ENCODE results near the gene TMEM119. TPM values are rescaled to one million over a fixed set of nuclear protein-coding genes. Genes with fewer than 3 reads are reported as not detected.
"Not testable (repeated sequence)": the region's sequence is repeated elsewhere in the genome, so short reads cannot be mapped to it uniquely, and the experiment has no call there.

Gene TMEM119
- total RNA-seq, 1 donor from 2014 or later = 34.4 TPM

DNA sequence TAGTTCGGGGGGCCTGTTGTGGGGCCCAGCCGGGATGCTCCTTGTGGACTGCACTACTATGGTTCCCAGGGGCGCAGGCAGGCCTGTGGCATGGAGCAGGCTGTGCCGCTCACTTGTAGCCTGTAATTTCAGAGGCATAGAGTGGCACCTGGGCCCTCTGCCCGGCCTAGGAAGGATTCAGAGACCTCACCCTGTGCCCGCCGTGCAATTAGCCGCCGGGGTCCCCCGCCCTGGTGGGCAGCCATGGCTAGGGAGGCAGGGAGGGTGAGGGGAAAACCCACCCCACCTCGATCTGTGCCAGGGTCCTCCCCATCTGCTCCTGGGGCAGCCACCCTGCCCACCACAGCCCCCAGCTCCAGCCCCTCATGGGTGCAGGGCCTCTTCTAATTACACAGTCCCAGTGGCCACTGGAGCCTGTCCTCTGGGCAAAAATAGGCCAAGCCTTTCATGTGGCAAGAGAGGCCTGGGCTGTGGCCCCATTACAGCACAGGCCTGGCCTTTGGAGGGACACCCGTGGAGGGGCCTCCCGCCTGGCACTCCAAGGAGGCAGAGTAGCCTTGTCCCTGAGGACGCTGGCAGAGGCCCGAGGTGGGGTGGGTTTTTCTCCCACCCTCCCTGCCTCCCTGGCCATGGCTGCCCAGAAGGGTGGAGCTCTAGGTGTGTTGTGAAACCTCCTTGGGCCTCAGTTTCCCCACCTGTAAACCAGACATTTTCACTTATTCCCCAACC lies 5.3 kb upstream of the TMEM119 start:
- DNase-seq (ENCODE audit: low read depth) = no peak

DNA sequence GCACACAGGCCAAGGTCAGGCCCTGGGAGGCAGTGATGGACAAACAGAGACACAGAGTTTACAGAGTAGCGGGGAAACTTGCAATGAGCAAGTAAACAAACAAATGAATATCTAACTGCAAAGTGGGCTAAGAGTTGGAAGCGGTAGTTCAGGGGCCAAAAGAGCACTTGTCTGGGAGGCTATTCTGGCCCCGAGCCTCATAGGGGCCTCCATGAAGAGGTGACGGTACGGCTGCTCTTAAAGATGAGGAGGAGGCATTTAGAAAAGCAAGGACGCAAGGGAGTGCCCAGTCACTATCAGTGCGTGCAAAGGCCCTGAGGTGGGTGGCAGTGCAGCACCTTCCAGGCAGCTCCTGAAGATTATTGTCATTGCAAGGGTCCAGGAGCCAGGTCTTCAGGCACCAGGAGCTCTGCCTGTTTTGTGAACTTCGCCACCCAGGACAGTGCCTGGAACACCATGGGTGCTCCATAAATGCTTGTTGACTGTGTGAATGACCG lies 4.4 kb upstream of the TMEM119 start:
- DNase-seq (ENCODE audit: low read depth) = no peak

DNA sequence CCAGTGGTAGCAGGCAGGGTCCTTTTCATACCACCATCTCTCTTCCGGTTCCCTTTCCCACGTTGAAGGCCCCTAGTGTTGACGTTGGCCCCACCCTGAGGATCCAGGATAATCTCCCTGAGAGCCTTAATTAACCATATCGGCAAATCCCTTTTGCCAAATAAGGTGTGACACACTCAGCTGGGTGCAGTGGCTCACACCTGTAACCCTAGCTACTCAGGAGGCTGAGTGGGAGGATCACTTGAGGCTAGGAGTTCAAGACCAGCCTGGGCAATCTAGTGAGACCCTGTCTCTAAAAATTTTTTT lies 2.8 kb upstream of the TMEM119 start:
- no peak for DNase-seq (ENCODE audit: low read depth)

DNA sequence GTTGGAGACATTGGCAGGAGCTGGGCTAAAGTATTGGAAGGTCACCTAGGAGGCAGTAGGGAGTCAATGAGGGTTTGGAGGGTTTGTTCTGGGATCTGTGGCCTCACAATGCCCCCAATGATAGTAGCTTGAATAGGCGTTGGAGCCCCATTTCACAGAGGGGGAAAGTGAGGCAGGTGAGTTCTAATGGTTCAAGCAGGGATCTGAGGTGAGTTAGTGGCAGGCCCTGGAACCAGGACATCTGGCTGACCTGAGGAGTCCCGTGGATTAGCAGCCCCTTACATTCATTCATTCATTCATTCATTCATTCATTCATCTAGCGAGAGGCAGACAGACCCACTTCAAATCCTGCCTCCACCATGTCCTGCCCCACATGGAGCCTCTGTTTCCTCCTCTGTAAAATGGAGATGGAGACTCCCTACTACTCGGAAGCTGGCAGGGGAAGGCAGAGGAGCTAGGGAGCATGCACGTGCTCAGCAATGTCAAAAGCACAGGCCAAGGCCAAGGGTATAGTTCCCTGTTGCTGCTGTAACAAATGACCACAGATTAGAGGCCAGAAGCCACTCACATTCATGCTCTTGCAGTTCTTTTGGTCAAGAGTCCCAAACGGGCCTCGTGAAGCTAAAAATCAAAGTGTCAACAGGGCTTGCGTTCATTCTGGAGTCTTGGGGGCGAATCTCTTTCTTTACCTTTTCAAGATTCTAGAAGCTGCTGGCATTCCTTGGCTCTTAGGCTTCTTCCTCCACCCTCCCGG lies 2.2 kb upstream of the TMEM119 start:
- DNase-seq (ENCODE audit: low read depth) = no peak

DNA sequence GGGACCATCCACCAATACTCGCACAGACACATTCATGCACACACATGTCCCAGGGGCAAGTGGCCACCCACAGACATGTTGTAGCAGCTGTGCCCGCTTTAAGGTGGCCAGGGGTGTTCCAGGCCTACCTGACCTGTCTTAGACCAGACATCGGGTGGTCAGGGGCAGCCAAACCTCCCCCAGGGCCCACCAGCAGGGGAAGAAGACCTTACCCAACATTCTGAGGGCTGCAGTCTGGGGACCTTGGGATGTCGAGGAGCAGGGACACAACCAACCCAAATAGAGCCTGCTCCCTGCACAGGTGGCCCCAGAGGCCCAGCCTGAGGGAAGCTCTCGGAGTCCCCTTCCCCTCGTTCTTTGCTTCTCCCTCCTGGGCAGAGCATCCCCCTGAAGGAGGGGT lies 1.7 kb upstream of the TMEM119 start:
- no peak for DNase-seq (ENCODE audit: low read depth)

DNA sequence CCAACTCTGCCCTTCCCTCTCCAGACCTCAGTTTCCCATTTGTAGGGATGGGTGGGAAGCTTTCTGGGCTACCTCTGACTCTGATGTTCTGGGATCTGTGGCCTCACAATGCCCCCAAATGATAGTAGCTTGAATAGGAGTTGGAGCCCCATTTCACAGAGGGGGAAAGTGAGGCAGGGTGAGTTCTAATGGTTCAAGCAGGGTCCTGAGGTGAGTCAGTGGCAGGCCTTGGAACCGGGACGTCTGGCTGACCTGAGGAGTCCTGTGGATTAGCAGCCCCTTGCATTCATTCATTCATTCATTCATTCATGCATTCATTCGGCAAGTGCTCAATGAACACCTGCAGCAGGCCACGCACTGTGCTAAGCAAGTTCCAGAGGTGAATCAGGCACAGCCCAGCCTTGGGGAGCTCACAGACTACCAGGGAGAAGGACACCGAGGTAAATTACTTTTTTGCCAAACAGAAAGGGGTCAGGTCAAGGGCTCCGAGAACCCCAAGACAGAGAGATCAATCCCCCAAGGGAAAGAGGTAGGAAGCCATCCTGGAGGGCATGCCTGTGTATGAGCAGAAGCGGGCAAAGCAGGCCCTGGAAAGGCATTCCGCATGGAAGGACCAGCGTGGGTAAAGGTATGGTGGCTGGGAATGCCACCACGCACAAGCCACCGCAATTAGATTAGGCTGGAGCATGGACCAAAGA lies 818 bp upstream of the TMEM119 start:
- DNase-seq (ENCODE audit: low read depth) = no peak

DNA sequence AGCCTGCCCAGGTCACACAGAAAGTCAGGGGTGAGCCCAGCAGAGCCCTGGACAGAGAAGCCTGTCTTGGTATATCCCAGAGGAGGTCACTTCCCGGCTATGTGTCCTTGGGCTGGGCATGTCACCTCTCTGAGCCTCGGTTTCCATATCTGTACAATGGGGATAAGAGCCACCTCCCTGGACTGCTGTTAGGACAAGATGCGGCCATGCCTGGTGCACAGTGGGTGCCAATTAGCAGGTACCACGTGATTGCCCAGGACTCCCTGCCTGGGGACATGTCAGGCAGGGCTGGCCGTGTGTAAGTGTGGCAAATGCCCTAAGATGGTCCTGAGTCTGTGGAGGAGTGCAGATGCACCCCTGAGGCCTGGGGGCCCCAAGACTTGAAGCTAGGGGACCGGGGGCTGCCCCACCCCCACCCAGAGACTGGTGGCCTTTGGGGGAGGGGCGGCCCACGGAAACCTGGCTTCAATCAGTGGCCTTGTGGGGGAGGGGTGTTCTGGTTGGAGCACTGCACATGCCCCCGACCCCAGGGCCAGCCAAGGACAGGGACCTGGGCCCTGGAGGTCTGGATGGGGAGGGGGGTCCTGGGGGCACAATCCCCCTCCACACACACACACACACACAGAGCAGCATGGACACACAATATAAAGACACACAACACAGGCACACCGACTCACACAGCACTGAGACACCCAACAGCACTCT lies 878 bp downstream of the TMEM119 start:
- no peak for DNase-seq (ENCODE audit: low read depth)

DNA sequence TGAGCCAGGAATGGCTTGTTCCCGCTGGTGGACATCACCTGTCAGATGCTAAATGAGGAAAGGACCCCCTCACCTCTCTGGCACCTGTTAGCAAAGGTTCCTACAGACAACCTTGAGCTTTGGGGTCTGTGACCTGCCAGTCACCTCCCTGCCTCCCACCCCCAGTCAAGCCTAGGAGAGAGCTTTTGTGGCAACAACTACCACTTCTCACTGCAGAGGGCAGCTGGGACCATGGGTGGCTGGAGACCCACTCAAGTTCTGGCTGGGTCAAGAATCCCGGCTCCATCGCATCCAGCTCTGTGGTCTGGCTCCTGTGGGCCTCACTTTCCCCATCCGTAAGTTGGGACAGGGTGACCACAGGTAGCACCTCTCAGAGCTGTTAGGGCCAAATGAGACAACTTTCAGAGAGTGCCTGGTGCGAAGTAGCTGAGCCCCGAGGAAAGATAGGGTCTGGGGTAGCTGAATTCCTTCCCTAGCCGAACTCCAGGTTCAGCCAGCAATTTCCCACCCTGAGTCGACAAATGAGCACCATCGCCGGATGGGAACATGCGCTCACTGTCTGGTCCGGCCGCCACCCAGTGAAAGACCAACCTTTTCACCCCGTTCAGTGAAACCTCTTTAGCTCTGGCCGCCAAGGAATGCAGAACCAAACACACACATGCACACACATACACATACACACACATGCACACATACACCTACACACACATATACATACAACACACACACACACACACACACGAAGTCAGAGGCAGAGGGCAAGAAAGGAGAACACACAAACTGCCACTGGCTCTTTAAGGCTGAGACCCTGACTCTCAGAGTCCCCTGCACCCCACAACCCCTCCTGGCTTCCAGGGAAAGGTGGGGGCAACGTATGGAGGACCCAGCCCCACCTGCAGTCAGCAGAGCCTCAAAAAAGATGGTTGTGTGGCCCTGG lies 1.9 kb downstream of the TMEM119 start:
- DNase-seq (ENCODE audit: low read depth) = no peak

DNA sequence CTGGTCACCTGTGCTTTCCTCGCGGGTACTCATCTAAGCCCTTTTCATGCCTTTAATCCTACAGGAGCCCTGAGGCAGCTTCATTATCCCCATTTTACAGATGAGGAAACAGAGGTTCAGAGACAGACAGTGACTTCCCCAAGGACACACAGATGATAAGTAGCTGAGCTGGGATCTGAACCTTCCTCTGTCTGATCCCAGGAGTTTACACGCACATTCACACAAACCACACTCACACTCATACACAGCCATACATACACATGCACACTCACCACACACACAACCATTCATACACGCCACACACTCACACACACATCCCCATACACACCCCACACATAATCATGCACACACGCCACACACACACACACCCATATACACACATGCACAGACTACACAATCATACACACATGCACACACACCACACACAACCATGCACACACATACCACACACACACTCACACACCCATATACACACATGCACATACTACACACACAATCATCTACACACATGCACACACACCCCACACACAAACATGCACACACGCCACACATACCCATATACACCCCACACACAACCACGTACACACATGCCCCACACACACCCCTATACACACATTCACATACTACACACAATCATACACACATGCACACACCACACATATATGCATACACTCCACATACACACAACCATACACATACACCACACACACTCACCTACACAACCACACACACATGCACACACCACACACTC lies 2.7 kb downstream of the TMEM119 start:
- DNase-seq (ENCODE audit: low read depth) = no peak

DNA sequence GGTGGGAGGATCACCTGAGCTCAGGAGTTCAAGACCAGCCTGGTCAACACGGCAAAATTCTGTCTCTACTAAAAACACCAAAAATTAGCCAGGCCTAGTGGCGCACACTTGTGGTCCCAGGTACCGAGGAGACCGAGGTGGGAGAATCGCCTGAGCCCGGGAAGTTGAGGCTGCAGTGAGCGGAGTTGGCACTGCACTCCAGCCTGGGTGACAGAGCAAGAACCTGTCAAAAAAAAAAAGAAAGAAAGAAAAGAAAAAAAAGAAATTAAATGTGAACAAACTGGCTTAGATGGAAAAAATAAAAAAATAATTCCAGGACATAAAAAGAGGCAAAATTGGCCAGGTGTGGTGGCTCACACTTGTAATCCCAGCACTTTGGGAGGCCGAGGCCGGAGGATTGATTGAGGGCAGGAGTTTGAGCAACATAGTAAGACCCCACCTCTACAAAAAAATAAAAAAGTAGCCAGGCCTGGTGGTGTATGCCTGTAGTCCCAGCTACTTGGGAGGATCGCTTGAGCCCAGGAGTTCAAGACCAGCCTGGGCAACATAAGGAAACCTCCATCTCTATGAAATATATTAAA lies 3.5 kb downstream of the TMEM119 start:
- no peak for DNase-seq (ENCODE audit: low read depth)

DNA sequence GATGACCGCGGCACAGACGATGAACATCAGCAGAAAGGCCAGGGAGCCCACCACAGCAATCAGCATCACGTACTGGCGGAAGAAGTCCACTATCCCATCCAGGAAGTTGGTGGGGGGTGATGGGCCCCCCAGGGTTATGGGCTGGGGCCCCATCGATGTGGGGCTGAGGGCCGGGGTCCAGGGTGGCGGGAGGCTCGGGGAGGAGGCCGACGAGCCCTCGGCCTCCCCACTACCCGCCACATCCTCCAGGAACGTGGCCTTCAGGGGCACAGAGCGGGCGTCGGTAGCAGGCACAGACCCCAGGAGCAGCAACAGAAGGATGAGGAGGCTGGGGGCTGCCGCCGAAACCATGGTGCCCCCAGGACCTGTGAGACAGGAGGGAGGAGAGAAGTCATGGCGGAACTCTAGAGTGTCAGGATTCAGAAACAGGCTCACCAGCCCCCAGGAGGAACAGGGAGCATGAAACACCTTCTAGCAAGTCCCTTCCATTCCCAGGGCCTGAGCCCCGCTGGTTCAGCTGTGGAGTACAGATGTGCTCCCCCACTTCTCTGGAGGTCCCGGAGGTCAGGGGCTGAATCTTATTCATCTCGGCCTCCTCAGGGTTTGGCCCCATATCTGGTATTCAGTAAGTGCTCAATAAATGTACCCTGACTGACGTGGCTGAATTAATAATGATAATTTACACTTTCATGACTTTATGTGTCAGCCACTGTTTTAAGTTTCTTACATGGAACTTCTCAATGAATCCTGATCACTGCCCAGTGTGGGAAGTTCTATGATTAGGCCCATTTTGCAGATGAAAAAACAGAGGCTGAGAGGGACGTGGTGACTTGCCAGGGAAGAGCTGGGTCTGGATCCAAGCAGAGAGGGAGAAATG lies 5.6 kb downstream of the TMEM119 start:
- no peak for DNase-seq (ENCODE audit: low read depth)

DNA sequence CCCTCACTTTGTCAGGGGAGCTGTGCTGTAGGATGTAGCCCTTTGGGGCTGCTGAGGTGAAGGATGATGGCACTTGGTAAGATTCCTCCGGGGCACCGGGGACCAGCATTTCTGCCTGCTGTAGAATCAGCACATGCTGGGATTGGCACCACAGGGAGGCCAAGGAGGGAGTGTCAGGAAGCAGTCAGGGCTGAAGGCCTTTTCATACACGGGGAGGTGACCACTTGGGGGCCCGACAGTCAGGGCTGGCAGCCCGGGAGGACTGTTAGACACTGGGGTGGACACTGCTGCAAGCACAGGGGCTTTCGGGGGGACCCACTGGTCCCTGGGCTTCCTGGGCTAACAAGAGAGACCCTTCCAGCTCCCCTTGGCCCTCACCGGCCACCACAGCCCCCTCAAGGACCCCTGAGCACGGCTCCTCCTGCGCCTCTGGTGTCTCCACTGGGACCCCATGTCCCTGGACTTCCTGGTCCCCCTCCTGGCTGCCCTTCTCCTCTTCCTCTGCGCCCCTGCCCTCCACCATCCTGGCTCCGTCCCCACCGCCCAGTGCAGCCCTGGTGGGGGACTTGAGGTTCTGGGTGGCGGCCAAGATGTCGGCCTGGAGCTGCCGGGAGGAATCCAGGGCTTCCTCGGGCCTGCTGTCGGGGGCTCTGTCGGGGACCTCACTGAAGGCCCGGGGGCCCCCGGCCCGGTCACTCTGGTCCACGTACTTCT lies 6.5 kb downstream of the TMEM119 start:
- no peak for DNase-seq (ENCODE audit: low read depth)

DNA sequence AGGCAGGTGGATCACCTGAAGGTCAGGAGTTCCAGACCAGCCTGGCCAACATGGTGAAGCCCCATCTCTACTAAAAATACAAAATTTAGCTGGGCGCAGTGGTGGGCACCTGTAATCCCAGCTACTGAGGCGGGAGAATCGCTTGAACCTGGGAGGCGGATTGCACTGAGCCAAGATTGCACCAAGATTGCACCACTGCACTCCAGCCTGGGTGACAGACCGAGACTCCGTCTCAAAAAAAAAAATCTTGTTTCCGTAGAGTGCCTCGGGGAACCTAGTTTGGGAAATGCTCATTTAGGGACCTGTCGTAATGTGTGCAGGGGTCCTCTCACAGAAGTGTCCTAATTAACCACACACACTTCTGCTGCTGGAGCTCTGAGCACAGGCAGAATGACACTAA lies 7.4 kb downstream of the TMEM119 start:
- DNase-seq (ENCODE audit: low read depth) = not testable (repeated sequence)

DNA sequence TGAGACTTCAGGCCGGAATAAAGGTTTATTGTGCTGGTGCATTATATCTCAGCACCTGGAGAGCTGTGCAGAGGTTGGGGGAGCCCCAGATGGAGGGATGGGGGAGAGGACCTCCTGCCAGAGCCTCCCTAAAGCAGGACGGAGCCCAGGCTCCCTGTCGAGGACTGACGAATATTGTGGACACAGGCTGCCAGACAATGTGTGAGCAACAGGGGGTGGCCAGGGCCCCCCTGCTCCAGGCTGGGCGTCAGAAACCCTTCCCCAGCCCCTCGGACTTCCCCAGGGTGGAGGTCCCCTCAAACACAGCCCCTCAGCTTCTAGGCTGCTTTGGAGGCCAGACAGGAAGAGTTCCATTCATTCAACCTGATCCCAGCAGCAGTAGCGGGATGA lies 8.0 kb downstream of the TMEM119 start:
- DNase-seq (ENCODE audit: low read depth) = no peak

DNA sequence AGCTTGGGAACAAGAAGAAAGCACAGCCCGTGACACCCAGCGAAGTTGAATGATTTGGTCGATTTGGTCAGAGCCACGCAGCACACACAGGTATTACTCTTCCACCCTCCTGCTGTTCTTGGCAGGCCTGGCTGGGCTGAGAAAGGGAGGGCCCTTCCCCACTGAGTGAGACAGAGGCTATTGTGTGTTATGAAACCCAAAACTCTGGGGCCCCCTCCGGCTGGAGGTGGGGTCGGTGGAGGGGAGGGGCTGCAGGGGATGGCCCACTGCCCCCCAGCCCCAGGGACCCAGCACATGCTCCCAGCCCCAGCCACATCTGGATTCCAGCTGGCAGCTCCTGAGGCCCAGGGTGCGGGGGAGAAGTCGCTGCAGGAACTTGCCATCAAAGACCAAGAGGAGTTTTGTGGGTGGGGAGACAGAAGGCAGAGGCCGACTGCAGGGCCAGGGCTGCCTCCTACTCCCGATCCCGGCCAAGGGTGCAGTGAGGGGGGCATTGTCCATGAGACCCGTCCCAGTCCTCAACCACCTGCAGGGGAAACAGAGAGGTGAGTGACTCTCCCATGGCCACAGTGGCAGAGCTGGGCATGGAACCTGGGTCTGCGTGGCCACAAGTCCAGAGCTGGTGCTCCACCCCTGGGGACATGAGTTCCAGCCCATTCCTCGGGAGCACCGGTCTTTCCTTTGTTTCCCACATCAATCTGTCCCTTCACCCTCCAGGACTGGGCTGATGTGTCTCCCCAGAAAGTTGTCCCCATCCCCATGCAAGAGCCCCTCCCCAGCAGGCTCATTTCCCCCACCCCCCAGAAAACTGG lies 8.7 kb downstream of the TMEM119 start:
- DNase-seq (ENCODE audit: low read depth) = no peak

DNA sequence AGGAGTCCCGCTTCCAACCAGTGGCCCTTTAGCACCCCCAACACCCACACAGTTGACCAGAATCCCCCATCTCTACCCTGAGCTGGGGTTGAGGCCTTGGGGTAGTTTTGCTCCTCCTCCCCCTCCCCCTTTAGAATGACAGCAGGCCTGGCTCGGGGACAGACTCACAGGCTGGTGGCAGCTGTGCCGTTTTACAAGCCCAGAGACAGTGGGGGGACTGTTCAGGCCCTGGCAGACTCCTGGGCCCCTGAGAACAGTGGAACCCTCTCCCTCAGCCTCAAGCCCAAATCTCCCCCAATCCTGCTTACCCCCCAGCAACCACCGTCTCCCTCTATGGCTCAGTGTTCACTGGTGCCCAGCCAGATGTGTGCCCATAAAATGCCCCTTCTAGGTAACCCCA lies 10.1 kb downstream of the TMEM119 start:
- DNase-seq (ENCODE audit: low read depth) = peak; percentile 43

DNA sequence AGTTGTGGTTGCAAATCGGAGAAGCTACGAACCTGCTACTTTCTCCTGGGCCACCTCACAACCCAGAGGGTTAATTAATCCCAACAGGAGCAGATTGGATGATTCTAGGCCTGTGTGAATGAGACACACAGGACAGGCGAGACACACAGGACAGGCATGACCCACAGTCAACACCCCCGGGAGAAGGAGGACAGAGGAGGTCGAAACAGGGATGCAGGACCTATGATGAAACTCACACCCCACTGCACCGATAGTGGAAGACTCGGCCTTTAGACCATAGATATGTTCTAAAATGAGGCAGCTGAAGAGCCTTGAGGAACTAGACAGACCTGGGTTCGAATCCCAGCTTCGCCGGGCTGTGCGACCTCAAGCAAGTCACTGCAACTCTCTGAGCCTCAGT lies 11.6 kb downstream of the TMEM119 start:
- DNase-seq (ENCODE audit: low read depth) = no peak

Measured in myocyte (in vitro differentiated cells).